Medulla oblongata (tissue), 1 donor: Measurements from ENCODE around the gene FAM118A.
"Not testable (repeated sequence)": the region's sequence is repeated elsewhere in the genome, so short reads cannot be mapped to it uniquely, and the experiment has no call there.

Experiments used
- DNase-seq: peaks from one replicate; pipeline ENCODE4 v3.0.0-alpha.2; 2015; ENCODE audit errors: extremely low spot score

The FAM118A gene

GRCh38 chr22:45330548-45330947 is 20.8 kb downstream of the FAM118A start:
- no peak for DNase-seq

- DNase-seq = no peak
These were observed 21.8 kb downstream of the FAM118A start for GRCh38 chr22:45331486-45331885.

- DNase-seq = no peak
These were observed 22.3 kb downstream of the FAM118A start for GRCh38 chr22:45332001-45332400.

- DNase-seq = no peak
These were observed 24.3 kb downstream of the FAM118A start for GRCh38 chr22:45334068-45334467.

GRCh38 chr22:45334528-45334927 is 24.8 kb downstream of the FAM118A start:
- no peak for DNase-seq

- peak; percentile 44 for DNase-seq
These were observed 25.5 kb downstream of the FAM118A start for GRCh38 chr22:45335021-45335818.

GRCh38 chr22:45335854-45336522 is 26.3 kb downstream of the FAM118A start:
- no peak for DNase-seq

- DNase-seq = peak; percentile 80
These were observed 27.3 kb downstream of the FAM118A start for GRCh38 chr22:45336971-45337431.

- DNase-seq = no peak
These were observed 27.8 kb downstream of the FAM118A start for GRCh38 chr22:45337536-45337935.

- DNase-seq = no peak
These were observed 29.1 kb downstream of the FAM118A start for GRCh38 chr22:45338795-45339194.

- DNase-seq = no peak
These were observed 30.6 kb downstream of the FAM118A start for GRCh38 chr22:45340323-45340722.

- DNase-seq = no peak
These were observed 31.8 kb downstream of the FAM118A start for GRCh38 chr22:45341498-45341897.

GRCh38 chr22:45343143-45343542 is 33.4 kb downstream of the FAM118A start:
- no peak for DNase-seq

- peak; percentile 64 for DNase-seq
These were observed 34.6 kb downstream of the FAM118A start for GRCh38 chr22:45344334-45344733.

GRCh38 chr22:45349916-45350315 is 40.2 kb downstream of the FAM118A start:
- DNase-seq = no peak

GRCh38 chr22:45351956-45352355 is 42.2 kb downstream of the FAM118A start:
- DNase-seq = no peak

GRCh38 chr22:45352757-45353156 is 43.0 kb downstream of the FAM118A start:
- DNase-seq = not testable (repeated sequence)

- DNase-seq = no peak
These were observed 44.1 kb downstream of the FAM118A start for GRCh38 chr22:45353786-45354185.

- DNase-seq = no peak
These were observed 47.8 kb downstream of the FAM118A start for GRCh38 chr22:45357490-45357889.

GRCh38 chr22:45358127-45358526 is 48.4 kb downstream of the FAM118A start:
- DNase-seq = no peak

GRCh38 chr22:45359627-45360026 is 49.9 kb downstream of the FAM118A start:
- no peak for DNase-seq

- no peak for DNase-seq
These were observed 57.0 kb downstream of the FAM118A start for GRCh38 chr22:45366713-45367112.

GRCh38 chr22:45373592-45373991 is 63.9 kb downstream of the FAM118A start:
- DNase-seq = not testable (repeated sequence)
